ENCODE measurements around the gene ZNF48. TPM values are rescaled to one million over a fixed set of nuclear protein-coding genes. Genes with fewer than 3 reads are reported as not detected.

ZNF48 gene
- 11.8 TPM for total RNA-seq

DNA sequence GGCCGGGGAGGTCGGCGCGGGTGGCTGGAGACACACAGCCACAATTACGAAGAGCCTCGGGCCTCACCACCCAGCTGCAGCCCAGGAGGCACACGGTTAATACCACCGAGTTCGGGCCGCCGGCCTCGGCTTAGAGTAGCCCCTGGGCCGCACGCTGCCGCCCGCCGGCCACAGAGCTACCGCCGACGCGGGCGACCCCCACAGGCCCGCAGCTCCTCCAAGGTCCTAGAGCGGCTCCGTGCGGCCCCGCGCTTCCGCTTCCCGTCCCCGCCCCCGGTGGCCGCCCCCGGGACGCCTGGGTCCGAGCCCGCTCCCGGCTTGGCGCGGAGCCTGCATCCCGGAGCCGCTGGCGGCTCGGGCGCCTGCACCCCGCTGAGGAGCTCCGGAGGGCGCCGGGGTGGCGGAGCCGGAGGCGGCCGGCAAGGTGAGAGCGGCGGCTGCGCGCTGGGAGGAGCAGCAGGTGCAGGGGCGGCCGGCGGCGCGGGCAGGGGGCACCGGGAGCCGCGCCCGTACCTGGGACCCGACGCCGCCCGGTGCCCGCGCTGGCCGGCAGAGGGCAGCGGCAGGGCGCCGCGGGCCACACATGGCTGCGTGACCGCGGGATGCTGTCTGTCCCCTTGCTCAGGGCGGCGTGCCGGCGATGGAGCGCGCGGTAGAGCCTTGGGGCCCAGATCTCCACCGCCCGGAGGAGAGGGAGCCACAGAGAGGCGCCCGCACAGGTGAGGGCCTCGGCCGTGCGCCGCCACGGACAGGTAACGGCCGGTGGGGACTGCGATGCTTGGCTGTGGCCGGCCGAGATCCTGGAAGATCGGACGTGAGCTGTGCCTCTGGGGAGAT lies at the start of gene ZNF48:
Gene ZNF48 (plus strand): TSS at position 266 of the 837 bp plus-strand sequence. CDS start 375 bp downstream, at position 641.
- DNase-seq (ENCODE audit: low spot score) = peak; percentile 86

DNA sequence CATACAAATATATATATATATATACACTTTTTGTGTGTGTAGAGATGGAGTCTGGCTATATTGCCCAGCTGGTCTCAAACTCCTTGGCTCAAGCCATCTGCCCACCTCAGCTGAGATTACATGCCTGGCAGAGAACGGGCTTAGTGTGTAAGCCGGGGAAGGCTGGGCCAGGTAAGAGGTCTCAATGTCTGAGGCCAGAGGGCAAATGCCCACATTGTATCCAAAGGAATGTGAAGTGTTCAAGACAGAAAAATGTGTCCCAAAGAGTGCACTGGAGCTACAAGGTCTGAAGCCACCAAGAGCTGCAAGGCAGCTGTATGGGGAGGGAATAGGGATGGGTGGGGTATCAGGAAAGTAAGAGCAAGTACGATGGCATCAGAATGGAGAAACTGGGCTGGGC lies 48.9 kb upstream of the ZNF48 start:
- no peak for DNase-seq (ENCODE audit: low spot score)

DNA sequence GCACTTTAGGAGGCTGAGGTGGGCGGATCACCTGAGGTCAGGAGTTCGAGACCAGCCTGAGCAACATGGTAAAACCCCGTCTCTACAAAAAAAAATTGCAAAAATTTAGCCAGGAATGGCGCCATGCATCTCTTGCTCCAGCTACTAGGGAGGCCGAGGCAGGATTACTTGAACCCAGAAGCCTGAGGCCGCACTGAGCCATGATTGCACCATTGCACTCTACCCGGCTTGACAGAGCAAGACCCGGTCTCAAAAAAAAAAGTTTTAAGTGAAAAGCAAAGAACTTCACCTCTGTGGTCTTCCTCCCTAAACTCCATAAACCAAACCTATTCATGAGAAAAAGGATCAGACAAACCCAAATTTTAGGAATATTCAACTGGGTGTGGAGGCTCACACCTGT lies 47.1 kb upstream of the ZNF48 start:
- no peak for DNase-seq (ENCODE audit: low spot score)

DNA sequence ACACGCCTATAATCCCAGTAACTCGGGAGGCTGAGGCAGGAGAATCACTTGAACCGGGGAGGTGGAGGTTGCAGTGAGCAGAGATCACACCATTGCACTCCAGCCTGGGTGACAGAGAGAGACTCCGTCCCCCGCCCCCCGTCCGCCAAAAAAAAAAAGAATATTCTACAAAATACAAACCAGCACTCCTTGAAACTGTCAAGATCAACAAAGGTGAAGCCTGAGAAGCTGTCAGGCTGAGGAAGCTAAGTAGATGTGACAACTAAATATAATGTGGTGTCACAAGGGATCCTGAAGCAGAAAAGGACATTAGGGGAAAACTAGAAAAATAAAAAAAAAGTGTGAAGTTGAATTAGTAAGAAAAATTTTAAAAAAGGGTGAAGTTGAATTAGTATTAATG lies 46.3 kb upstream of the ZNF48 start:
- no peak for DNase-seq (ENCODE audit: low spot score)

DNA sequence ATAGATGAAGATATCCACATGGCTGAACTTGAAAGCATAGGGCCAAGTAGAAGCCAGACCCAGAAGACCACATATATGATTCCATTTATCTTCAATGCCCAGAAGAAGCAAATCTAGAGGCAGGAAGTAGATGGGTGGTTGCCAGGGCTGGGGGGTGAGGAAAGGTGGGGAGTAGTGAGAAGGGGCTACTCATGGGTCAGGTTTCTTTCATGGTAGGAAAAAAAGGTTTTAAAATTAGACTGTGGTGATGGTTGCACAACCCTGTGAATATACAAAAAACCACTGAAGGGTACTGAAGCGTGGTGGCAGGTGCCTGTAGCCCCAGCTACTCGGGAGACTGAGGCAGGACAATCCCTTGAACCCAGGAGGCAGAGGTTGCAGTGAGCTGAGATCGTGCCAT lies 45.5 kb upstream of the ZNF48 start:
- no peak for DNase-seq (ENCODE audit: low spot score)

DNA sequence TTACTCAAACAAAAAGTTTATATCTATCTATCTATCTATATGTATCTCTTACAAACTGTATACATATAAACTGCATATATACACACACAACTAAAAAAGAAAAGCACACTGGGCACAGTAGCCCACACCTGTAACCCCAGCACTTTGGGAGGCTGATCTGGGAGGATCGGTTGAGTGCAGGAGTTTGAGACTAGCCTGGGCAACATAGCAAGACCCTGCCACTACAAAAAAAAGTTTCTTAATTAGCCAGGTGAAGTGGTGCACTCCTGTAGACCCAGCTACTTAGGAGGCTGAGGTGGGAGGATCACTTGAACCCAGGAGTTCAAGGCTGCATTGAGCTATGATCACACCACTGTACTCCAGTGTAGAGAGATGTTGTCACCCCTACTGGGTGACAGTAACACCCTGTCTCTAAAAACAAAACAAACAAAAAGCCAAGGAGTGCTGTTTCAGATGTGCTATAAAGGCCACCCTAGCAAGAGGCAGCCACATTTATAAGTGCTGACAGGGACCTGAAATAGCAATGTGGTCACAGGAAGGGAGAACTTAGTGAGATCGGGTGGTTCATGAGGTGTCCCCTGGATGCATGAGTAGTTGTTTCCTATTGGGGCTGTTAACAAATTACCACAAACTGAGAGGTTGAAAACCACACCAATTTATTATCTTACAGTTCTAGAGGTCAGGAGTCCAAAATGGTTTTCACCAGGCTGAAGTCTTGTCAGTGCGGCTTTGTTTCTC lies 44.9 kb upstream of the ZNF48 start:
- DNase-seq (ENCODE audit: low spot score) = no peak

DNA sequence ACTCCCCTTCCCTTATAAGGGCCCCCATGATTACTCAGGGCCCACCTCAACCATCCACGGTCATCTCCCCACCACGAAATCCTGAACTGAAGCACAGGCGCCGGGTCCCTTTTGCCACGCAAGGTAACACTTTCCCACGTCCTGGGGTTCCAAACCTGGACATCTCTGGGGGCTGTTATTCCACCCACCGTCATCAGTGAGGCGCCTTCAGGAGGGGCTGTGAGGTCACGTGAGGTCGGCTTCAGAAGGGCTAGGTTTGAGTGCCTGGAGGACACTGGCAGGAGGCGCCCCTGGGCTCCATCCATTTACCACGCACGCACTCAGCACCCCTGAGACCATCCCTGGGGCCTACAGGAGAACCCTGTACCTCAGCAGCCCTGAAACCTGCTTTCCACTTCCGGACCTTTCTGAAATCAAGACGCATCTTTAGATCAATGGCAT lies 44.2 kb upstream of the ZNF48 start:
- DNase-seq (ENCODE audit: low spot score) = no peak

DNA sequence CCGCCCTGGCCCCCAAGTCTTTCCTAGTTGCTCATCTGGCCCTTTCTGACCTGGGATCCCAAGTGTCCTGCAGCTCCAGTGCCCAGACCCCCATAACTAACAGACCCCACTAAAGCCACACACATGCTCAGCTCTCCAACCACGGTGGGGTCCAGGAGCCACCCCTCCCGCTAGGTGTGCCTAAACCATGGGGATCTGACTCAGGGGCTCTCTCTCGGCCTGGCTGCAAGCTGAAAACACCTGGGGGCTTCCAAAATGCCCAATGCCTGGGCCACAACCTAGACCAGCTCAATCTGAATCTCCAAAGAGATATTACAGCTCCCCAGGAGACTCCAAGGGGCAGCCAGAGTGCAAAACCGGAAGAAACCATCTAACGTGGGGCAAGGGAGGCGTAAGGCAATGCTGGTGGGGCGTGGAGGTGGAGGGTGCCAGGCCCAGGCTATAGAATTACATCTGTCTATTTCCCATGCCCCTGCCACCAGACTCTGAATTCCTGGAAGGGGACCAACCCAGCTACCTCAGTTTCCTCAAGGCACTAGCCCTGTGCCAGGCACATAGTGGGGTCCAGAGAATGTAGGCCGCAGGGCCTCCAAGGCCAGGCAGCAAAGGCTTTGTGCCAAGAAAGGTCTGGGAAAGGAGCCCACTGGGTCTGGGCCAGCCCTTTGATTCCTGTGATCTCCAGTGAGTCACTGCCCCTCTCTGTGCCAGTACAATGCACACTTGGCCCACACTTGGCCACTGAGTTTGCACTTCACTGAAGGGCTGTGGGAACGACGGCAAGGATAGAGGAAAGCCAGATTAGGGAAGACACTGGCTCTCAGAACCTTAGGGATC lies 43.4 kb upstream of the ZNF48 start:
- DNase-seq (ENCODE audit: low spot score) = peak; percentile 79

DNA sequence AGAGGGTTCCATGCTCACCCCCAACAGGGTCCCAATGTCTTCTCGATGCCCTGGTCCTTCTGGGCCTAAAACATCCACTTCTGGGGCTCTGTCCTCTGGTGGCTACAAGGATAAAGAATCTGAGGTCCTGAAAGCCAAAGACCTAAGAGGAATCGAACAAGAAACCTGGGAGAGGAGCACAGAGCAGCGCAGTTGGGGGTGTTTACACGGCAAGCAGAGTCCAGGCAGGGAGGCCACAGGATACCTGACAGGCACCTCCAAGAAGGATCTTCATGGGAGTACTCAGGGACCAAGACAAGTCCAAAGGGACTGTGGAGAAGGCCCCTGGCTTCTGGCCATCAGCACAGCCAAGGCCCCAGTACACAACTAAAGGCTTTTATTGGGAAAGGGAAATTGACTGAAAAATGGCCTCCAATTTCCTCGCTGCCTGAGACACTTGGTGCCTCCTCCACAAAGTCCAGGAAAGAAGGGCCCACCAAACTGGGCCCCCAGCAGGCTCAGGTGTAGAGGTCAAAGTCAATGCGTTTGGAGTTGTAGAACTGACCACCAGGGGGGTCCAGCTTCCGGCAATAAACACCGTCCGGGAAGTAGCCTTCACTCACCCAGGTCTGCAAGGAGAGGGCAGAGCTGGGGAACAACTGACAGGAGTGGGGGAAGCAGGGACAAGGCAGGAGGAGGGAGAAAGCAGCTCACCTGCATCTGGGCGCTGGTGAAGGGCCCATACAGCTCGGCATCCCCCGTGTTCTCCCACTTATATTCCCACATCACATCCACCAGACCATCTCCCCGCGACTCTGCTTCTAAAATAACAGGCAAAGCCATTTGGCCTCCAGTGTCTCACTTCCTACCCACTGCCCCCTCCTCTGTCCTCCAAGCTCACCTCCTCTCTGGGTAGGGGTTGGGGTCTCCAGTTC lies 42.5 kb upstream of the ZNF48 start:
- no peak for DNase-seq (ENCODE audit: low spot score)

DNA sequence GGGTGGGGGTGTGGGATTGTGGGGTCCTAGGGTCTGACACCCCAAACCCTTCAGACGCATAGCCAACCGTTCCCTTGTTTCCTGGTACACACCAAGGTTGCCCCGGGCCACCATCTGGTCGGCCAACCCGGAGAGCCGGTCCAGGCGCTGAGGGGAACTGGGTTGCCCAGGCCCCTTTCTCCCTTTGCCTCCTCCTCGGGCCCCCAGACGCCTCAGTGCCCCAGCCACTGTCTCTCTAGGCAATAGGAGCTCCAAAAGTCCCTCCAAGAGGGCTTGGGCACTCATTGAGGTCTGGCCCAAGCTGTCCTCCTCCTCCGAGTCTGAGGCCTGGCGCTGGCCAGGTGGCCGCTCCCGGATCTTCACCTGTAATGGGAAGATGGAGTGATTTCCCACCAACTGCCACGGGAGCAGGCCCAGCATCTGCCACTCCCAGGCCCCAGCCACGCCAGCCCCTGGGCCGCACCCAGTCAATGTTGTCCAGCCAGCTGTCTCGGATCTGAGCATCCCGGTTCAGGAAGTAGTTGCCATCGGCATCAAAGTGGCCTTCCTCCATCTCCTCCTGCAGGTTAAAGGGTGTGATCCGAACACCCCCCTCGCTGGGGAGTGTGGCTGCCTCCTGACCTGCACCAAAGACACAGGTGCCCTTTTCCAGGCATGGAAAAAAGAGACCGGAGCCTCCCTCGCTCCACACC lies 41.6 kb upstream of the ZNF48 start:
- DNase-seq (ENCODE audit: low spot score) = no peak

DNA sequence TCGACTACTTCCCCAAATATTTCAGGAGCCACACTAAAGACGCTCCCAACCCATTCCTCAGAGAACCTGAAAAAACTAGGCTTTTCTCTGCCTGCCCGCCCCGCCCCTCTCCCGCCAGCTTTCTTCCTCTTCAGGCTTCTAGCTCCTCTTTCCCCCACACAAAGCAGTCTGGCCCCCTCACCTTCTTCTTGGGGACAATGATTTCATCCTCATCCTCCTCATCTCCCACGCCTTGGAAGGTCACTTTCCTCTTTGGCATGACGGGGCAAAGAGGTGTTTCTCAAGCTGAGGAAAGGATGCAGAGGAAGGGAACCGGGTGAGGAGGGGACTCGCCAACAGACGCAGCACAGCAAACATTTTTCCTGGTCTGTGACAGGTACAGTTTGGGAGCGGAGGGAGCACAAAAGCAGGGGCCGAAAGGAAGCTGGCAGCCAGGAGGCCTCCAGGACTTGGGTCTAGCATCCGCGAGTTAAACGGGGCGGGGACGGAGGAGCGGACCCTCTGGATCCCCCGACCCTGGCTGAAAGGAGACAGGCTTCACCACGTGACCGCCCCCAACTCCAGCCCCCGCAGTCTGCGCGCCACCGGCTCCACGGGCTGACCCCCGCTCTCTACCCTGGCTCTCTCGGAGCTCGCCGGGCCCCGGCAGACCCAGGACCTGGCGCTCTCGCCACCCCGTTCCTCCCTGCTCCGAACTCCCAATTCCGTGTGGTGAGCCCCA lies 40.6 kb upstream of the ZNF48 start:
- no peak for DNase-seq (ENCODE audit: low spot score)

DNA sequence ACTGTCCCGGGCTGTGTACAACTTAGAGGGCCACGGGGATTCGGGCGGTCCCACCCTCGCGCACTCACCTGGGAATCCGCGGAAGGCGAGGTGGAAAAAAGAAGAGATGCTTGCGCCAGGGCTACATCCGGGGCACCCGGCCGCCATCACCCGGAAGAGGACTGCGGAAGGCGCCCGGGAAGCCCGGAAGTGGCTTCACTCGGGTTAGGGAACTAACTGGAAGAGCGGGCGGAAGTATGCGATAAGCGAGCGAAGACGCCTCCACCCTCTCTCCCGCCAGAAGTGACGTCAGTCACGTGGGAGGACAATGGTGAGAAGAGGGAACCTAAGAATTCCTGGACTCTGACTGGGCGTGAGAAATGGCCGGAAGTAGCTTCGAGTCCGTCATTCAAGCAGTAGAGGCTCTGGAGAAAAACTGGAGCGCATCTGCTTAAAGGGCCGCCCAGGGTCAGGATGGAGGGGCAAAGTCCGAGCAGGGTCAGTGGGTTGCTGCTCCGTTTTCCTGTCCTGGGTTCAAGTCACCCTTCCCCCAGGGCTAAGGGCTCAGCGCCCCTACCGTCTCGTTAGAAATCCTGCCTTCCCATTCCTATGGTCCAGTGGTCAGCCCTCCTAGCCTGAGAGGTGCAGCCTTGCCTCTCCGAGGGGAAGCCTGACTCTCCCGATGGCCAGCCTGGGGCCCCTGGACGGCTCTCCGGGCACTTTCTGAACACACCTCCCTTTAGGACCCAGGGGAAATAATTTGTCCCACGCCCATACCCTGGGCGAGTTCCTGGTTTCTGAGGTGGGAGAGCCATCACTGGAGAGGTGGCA lies 39.9 kb upstream of the ZNF48 start, which contains the start of gene CD2BP2:
Gene CD2BP2 (minus strand): TSS at position 165 of the 810 bp plus-strand sequence. CDS start 627 bp downstream, outside the sequence.
- DNase-seq (ENCODE audit: low spot score) = peak; percentile 97

DNA sequence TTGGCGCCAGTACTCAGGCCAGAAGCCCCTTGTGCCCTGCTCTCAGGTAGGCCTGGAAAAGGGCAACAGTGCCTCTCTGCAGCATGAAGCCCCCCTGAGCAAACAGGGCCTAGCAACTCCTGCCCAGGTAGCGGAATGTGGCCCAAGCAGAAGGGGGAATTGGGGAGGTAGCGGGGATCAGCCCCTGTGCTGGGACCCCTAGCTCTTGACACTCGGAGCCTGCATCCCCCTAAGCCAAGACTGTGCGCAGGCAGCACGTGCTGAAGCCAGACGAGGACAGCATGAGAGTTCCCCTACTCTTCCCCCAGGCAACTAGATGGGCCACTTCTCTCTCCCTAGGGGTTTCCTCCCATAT lies 39.3 kb upstream of the ZNF48 start:
- no peak for DNase-seq (ENCODE audit: low spot score)

DNA sequence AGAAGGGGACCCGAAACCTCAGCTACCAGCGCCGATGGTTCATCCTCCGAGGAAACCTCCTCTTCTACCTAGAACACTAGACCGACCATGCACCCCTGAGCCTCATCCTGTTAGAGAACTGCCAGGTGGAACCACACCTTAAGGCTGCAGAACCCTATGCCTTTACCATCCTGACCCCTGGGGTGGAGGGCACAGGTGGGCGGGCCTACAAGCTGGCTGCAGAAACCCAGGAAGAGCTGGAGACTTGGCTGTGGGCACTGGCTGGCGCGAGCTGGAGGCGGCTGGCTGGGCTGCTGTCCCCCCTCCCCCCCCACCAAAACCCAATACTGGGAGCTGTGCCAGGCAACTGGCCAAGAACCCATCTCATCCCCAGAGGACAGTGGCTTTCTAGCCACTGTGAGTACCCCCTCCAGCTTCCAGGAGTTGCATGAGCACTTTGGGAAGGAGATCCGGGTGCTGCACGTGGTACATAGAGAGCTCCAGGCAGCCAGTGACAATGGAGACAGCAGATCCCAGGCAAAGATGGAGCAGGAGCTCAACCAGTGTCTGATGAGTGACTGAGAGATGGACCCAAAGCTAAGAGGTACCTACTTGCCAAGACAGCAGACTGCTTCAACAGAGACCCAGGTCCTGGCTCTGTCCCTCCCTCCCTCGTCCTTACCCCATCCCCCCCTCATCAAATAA lies 38.7 kb upstream of the ZNF48 start:
- no peak for DNase-seq (ENCODE audit: low spot score)

DNA sequence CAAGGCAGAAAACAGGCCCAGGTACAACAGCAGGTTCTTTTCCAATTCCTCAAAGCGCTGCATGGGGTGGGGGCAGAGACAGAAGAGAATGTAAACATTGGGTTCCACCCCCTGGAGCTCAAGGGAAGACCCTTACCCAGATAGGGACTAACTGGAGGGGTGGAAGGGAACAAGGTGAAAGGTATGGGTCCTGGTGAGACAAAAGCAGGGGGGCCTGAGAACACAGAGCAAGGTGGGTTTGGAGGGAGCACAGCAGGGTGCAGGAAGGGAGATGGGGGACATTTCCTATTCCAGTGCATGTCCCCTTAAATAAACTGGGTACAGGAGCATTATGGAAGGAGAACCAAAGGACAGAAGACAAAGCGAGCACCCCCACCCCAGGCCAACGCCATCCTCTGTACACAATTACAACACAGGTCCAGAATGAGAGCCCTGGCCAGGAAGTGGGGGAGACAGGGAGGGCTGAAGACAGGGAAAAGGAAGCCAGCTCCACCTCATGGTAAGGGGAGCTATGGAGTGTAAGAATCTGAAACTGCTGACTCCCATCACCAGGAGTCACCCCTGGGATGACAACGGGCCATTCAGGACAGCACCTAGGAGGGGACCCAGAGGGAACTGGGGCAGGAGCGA lies 38.0 kb upstream of the ZNF48 start:
- DNase-seq (ENCODE audit: low spot score) = no peak

DNA sequence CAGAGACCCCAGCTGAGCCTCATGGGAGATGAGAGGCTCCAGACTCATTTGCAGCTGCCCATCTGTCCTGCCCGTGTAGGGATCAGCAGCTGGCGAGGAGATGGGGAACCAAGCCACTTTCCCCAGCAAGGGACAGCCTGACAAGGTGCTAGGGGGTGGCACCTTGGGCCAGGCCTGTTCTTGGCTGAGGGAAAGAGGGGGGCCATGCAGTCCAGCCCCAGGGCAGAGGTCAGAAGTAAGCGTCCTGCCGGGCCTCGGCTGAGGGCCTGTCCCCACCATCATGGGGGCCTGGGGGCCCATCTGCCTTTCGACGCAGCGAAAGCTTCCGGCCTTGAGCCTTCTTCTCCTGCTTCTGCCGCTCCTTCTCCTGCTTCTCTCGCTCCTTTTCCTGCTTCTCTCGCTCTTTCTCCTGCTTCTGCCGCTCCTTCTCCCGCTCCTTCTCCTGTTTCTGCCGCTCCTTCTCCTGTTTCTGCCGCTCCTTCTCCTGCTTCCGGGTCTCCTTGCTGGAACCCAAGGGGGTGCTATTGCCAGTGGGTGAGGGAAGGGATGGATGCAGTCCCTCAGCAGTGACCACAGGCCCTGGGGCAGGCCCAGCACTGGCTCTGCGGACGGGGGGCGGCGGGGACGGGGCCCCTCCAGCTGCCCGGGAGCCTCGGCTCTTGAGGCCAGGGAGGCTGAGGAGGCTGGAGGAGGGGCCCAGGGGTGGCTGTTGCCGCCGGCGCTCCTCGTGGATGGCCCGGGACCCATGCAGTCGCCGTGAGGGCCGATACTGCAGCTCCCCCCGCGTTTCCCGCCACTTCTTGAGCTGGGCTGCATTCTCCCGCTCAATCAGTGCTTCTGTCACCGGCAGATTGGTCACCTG lies 37.3 kb upstream of the ZNF48 start:
- DNase-seq (ENCODE audit: low spot score) = no peak

DNA sequence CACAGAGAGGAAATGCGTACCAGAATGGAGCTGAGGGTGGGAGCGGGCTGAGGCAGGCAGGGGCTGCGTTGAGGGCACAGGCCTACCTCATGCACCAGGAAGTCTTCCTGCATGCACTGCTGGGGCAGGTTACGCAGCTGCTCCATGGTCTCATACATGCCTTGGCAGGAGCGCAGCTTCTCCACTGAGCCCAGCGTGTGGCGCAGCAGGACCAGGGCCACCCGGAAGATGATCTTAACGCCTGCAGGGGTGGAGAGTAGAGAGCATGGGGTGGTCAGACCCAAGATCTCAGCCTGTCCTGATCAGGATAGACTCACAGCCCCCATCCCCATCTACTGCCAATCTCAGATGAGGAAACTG lies 36.7 kb upstream of the ZNF48 start:
- DNase-seq (ENCODE audit: low spot score) = no peak
